KMS-11 (cell line): ENCODE measurements around the gene HPGDS.

Experiments
- H2AFZ ChIP-seq: fragments of 200-600 bp; sonication (generic); 2 replicates; pipeline ENCODE4 v1.6.1; 2016; ENCODE audit warnings: antibody characterized with exemption, mixed run types, low read depth
- H3K27ac ChIP-seq: fragments of 200-600 bp; sonication (generic); 2 replicates; pipeline ENCODE4 v1.6.1; 2016; ENCODE audit warnings: mild to moderate bottlenecking, mixed run types
- H3K27me3 ChIP-seq: fragments of 200-600 bp; sonication (generic); 2 replicates; pipeline ENCODE4 v1.6.1; 2017; ENCODE audit warnings: mild to moderate bottlenecking, low read depth, mixed run types, moderate library complexity; ENCODE audit not compliant: insufficient read depth
- H3K36me3 ChIP-seq: fragments of 200-600 bp; sonication (generic); 2 replicates; pipeline ENCODE4 v1.6.1; 2017; ENCODE audit warnings: mild to moderate bottlenecking, mixed run types; ENCODE audit not compliant: insufficient read depth
- H3K4me1 ChIP-seq: fragments of 200-600 bp; sonication (generic); 2 replicates; pipeline ENCODE4 v1.6.1; 2016; ENCODE audit warnings: mild to moderate bottlenecking, low read depth, mixed run types; ENCODE audit not compliant: poor library complexity, severe bottlenecking
- H3K4me2 ChIP-seq: fragments of 200-600 bp; sonication (generic); 2 replicates; pipeline ENCODE4 v1.7.0; 2016; ENCODE audit warnings: mild to moderate bottlenecking, mixed run types
- H3K4me3 ChIP-seq: fragments of 200-600 bp; sonication (generic); IDR thresholded peaks from 2 replicates; pipeline ENCODE4 v1.6.1; 2017; ENCODE audit warnings: low read depth, low read length, mixed read lengths; ENCODE audit not compliant: insufficient read depth
- H3K79me2 ChIP-seq: fragments of 200-600 bp; sonication (generic); 2 replicates; pipeline ENCODE4 v1.6.1; 2016; ENCODE audit warnings: low read depth, mixed run types; ENCODE audit not compliant: insufficient read depth
- H3K9ac ChIP-seq: fragments of 200-600 bp; sonication (generic); 2 replicates; pipeline ENCODE4 v1.6.1; 2016; ENCODE audit warnings: mild to moderate bottlenecking, mixed run types
- H4K20me1 ChIP-seq: fragments of 200-600 bp; sonication (generic); 2 replicates; pipeline ENCODE4 v1.6.1; 2016; ENCODE audit warnings: mild to moderate bottlenecking, mixed run types; ENCODE audit not compliant: insufficient read depth
- TF ChIP-seq, protein P1 (sequence below): fragments of 200-600 bp; sonication (generic); conservative IDR thresholded peaks from 2 replicates; pipeline ENCODE4 v1.6.1; 2017; ENCODE audit warnings: low read depth, mild to moderate bottlenecking, antibody characterized with exemption, low read length, moderate library complexity, mixed read lengths

HPGDS gene

DNA sequence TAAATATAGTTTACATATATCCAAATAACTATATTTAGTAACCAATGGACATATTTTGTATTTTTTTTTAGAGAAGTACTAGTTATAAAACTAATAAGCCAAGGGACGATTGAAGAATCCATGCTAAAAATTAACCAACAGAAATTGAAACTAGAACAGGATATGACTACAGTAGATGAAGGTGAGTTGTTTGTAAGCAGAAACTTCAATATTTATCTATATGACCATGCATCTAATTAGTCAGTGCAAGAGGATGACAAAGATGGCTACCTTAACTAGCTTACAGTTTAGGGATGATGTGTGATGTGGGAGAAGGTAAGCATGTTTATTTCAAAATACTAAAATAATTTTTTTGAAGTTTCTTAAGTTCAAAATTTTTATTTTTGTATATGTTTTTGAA, 57.7 kb downstream of the HPGDS start:
- Histone ChIP-seq H3K9ac (no peak overlapping the region), H3K4me2 (no peak overlapping the region), H4K20me1 (no peaks in the 10 kb centered on the region), H3K4me3 (no peak overlapping the region), H2AFZ (no peak overlapping the region), H3K27me3 (no peaks in the 10 kb centered on the region), H3K27ac (no peak overlapping the region), H3K36me3 (no peaks in the 10 kb centered on the region; the same call in 1 of the 2 replicates), H3K79me2 (no peaks in the 10 kb centered on the region), H3K4me1 (no peaks in the 10 kb centered on the region)
- TF ChIP-seq, protein P1, sequence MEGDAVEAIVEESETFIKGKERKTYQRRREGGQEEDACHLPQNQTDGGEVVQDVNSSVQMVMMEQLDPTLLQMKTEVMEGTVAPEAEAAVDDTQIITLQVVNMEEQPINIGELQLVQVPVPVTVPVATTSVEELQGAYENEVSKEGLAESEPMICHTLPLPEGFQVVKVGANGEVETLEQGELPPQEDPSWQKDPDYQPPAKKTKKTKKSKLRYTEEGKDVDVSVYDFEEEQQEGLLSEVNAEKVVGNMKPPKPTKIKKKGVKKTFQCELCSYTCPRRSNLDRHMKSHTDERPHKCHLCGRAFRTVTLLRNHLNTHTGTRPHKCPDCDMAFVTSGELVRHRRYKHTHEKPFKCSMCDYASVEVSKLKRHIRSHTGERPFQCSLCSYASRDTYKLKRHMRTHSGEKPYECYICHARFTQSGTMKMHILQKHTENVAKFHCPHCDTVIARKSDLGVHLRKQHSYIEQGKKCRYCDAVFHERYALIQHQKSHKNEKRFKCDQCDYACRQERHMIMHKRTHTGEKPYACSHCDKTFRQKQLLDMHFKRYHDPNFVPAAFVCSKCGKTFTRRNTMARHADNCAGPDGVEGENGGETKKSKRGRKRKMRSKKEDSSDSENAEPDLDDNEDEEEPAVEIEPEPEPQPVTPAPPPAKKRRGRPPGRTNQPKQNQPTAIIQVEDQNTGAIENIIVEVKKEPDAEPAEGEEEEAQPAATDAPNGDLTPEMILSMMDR = no peak

DNA sequence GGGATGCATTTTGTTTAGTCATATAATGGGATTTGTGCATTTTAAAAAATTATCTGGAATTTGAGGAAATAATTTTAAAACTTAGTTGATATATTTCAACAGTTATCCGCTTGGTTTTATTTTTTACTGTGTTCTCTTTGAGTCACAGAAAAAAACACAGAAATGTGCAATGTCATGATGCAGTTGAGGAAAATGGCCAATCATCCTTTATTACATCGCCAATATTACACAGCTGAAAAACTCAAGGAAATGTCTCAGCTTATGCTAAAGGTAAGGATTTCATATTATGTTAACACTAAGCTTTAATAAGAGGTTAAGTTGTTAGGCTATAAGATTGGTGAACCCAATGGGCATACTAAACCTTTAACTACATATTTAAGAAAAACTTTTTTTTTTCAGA, 63.9 kb downstream of the HPGDS start:
- TF ChIP-seq, protein P1 = no peak
- no peak overlapping the region for H3K9ac ChIP-seq
- no peak overlapping the region for H3K27ac ChIP-seq
- H3K36me3 ChIP-seq = no peaks in the 10 kb centered on the region; the same call in 1 of the 2 replicates
- H3K4me2 ChIP-seq = no peak overlapping the region
- no peaks in the 10 kb centered on the region for H3K27me3 ChIP-seq
- H3K4me1 ChIP-seq = no peaks in the 10 kb centered on the region
- H4K20me1 ChIP-seq = no peaks in the 10 kb centered on the region
- H3K4me3 ChIP-seq = no peak overlapping the region
- no peak overlapping the region for H2AFZ ChIP-seq
- no peaks in the 10 kb centered on the region for H3K79me2 ChIP-seq

DNA sequence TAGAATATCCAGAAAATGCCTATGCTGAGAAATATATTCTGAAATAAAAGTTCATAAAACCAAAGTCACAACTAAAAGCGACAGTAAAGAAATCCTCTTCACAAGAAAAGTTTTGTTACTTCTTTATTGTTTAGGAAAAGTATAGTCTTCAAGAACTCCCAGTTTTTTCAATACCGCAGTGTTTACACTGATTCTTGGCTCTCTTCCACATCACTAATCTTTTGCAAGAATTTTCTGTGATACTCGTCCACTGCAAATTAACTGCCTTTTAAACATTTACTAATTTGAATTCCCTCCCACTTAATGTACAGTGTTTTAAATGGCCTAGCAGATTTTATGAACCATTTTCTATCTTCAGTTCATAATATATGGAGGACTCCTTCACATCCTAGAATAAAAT, 65.1 kb downstream of the HPGDS start:
- Histone ChIP-seq H3K79me2 (no peaks in the 10 kb centered on the region), H4K20me1 (no peaks in the 10 kb centered on the region), H3K4me1 (no peaks in the 10 kb centered on the region), H3K36me3 (no peaks in the 10 kb centered on the region; the same call in 1 of the 2 replicates), H2AFZ (no peak overlapping the region), H3K27me3 (no peaks in the 10 kb centered on the region), H3K4me3 (no peak overlapping the region), H3K4me2 (no peak overlapping the region), H3K27ac (no peak overlapping the region), H3K9ac (no peak overlapping the region)
- TF ChIP-seq, protein P1 = no peak

DNA sequence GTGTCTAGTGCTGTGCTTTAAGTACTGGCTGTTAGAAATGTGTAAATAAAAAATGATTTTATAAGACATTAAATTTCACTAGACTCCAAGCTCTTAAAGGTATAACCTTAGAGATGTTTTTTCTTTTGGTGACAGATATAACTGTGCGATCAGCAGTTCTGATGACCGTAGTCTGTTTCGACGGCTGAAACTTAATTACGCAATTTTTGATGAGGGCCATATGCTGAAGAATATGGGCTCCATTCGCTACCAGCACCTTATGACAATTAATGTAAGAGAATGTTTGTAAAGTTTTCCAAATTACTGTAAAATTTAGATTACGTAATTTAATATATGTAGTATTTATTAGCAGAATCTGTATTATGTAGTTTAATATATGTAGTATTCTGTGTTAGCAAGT, 66.4 kb downstream of the HPGDS start:
- H3K4me1 ChIP-seq = no peaks in the 10 kb centered on the region
- no peaks in the 10 kb centered on the region; the same call in 1 of the 2 replicates for H3K36me3 ChIP-seq
- no peak overlapping the region for H3K4me3 ChIP-seq
- H3K79me2 ChIP-seq = no peaks in the 10 kb centered on the region
- TF ChIP-seq, protein P1 = no peak
- no peak overlapping the region for H3K27ac ChIP-seq
- H3K9ac ChIP-seq = no peak overlapping the region
- H2AFZ ChIP-seq = no peak overlapping the region
- H3K27me3 ChIP-seq = no peaks in the 10 kb centered on the region
- no peak overlapping the region for H3K4me2 ChIP-seq
- H4K20me1 ChIP-seq = no peaks in the 10 kb centered on the region
